HEK293 (cell line): Measurements from ENCODE around the gene UMAD1.

Experiments used
- PBX3 ChIP-seq: sonication (generic); formaldehyde crosslinking; IDR thresholded peaks from 2 replicates; pipeline ENCODE4 v1.8.1; 2022; ENCODE audit warnings: mild to moderate bottlenecking, moderate library complexity, missing genetic modification reagents
- ZFP37 ChIP-seq: fragments of 450-650 bp; formaldehyde crosslinking; IDR thresholded peaks from 2 replicates; pipeline ENCODE4 v1.5.1; 2016; ENCODE audit warnings: missing biosample characterization, missing genetic modification characterization
- ZNF580 ChIP-seq: fragments of 450-650 bp; formaldehyde crosslinking; IDR thresholded peaks from 2 replicates; pipeline ENCODE4 v1.5.1; 2016; ENCODE audit warnings: missing biosample characterization, missing genetic modification characterization
- ZNF76 ChIP-seq: fragments of 450-650 bp; formaldehyde crosslinking; IDR thresholded peaks from 2 replicates; pipeline ENCODE4; 2016; ENCODE audit warnings: low read depth, missing biosample characterization, missing genetic modification characterization, borderline replicate concordance
- TF ChIP-seq, protein P1 (sequence below): fragments of 450-650 bp; formaldehyde crosslinking; IDR thresholded peaks from 2 replicates; pipeline ENCODE4 v1.5.1; 2016; ENCODE audit warnings: missing biosample characterization, missing genetic modification characterization
- TF ChIP-seq, protein P2 (sequence below): IDR thresholded peaks from 2 replicates; pipeline ENCODE4 v1.6.1; 2011; ENCODE audit warnings: mild to moderate bottlenecking, low read depth, low read length, borderline replicate concordance

- TF ChIP-seq ZNF76 (tag by site-specific recombination) = no peak
- TF ChIP-seq ZNF580 (tag by site-specific recombination) = no peak
- TF ChIP-seq, protein P1, sequence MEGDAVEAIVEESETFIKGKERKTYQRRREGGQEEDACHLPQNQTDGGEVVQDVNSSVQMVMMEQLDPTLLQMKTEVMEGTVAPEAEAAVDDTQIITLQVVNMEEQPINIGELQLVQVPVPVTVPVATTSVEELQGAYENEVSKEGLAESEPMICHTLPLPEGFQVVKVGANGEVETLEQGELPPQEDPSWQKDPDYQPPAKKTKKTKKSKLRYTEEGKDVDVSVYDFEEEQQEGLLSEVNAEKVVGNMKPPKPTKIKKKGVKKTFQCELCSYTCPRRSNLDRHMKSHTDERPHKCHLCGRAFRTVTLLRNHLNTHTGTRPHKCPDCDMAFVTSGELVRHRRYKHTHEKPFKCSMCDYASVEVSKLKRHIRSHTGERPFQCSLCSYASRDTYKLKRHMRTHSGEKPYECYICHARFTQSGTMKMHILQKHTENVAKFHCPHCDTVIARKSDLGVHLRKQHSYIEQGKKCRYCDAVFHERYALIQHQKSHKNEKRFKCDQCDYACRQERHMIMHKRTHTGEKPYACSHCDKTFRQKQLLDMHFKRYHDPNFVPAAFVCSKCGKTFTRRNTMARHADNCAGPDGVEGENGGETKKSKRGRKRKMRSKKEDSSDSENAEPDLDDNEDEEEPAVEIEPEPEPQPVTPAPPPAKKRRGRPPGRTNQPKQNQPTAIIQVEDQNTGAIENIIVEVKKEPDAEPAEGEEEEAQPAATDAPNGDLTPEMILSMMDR (tag by site-specific recombination) = no peak
- no peak for TF ChIP-seq PBX3
- TF ChIP-seq ZFP37 (tag by site-specific recombination) = no peak
- TF ChIP-seq, protein P2, sequence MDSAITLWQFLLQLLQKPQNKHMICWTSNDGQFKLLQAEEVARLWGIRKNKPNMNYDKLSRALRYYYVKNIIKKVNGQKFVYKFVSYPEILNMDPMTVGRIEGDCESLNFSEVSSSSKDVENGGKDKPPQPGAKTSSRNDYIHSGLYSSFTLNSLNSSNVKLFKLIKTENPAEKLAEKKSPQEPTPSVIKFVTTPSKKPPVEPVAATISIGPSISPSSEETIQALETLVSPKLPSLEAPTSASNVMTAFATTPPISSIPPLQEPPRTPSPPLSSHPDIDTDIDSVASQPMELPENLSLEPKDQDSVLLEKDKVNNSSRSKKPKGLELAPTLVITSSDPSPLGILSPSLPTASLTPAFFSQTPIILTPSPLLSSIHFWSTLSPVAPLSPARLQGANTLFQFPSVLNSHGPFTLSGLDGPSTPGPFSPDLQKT = no peak
These were observed 26.4 kb upstream of the UMAD1 start for GRCh38 chr7:7614018-7614741.
